ENCODE data around the gene CHRDL2.

The CHRDL2 gene

DNA sequence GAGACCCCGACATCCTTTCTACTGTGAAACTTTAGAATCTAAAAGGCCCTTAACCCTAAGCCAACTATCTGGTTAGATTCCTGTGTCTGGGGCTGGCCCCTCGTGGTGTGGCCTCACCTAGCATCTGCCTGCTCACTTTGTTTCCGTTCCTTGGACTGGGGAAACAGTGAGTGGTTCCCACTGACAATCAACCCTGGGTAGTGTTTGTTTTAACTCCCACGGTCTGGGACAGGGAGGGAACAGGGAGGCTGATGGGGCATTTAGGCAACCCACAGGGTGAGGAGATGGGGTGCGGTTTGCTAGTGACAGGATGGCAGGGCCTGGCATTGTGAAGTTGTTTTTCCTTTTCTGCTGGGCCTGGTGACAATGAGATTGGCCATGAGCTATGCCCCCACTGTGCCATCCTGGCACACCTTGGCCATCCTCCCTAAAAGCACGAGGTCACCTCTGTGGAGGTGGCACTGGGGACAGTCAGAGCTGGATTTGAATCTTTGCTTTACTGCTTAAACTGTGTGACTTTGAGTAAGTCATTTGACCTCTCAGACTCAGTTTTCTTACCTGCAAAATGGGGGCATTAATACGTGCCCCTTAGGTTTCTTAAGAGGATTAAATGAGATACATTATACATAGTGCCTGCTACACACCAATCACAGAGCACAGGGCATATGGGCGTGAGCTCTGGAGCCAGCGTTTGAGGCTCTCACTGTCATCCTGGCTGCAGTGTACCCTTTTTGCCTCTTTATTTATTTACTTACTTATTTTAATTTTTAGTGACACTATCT lies 31.4 kb downstream of the CHRDL2 start:
- TF ChIP-seq, protein P1, sequence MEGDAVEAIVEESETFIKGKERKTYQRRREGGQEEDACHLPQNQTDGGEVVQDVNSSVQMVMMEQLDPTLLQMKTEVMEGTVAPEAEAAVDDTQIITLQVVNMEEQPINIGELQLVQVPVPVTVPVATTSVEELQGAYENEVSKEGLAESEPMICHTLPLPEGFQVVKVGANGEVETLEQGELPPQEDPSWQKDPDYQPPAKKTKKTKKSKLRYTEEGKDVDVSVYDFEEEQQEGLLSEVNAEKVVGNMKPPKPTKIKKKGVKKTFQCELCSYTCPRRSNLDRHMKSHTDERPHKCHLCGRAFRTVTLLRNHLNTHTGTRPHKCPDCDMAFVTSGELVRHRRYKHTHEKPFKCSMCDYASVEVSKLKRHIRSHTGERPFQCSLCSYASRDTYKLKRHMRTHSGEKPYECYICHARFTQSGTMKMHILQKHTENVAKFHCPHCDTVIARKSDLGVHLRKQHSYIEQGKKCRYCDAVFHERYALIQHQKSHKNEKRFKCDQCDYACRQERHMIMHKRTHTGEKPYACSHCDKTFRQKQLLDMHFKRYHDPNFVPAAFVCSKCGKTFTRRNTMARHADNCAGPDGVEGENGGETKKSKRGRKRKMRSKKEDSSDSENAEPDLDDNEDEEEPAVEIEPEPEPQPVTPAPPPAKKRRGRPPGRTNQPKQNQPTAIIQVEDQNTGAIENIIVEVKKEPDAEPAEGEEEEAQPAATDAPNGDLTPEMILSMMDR (IDR thresholded peaks at IDR 0.05; ENCODE audit: low read depth, low read length) = no peak

DNA sequence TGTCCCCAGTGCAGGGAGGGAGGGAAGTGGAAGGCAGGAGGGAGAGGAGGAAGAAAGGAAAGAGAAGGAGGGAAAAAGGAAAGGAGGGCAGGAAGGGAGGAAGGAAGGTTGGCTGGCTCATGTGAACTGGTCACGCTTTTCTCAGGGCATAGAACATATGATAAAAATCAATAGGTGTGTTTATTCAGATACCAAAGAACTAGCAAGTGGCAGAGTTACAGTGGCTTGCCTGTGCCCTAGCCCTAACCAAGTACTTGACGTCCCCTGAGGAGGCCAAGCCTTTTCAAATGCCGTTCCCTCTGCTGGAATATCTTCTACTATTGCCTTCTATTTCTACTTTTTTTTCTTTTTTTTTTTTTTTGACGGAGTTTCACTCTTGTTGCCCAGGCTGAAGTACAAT lies 33.5 kb downstream of the CHRDL2 start:
- TF ChIP-seq, protein P1 (IDR thresholded peaks at IDR 0.05; ENCODE audit: low read depth, low read length) = no peak

More for the DNA sequence above, 31.4 kb downstream of the CHRDL2 start:
- H3K4me3 ChIP-seq (ENCODE audit: low read depth, low read length) = no peak overlapping the region

DNA sequence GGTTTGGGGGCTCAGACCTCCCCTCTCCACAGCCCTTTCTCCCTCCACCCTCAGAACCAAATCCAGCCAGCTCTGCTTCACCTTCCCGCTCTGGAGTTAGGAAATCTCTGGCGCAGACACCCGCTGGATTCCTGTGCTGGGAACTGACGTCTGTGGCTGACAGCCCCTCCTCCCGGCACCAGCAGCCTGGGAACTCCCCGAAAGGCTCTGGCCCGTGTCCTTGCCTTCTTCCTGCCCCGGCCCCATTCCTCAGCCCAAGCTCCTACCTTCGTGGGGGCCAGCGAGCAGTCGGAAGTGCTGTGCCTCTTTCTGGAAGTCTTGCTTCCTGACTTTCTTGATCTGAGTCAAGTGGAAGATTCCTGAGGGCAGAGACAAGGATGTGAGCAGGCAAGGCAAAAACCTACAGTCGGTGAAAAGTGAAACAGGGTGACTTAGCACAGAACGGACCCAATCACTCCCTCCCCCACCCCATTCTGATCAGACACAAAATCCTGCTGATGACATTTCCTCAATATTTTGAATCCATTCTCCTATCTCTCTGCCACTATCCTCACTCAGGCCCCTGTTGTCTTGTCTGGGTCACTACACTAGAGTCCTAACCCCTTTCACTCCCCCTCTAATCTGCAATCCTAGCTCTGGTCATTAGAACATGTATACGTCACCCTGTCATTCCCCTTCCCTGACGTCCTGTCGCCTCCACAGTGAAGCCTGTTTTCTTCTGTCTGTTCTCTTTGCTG lies 34.1 kb downstream of the CHRDL2 start:
- TF ChIP-seq, protein P1 (IDR thresholded peaks at IDR 0.05; ENCODE audit: low read depth, low read length) = no peak
- H3K4me3 ChIP-seq (ENCODE audit: low read depth, low read length) = no peak overlapping the region

More for the DNA sequence above, 33.5 kb downstream of the CHRDL2 start:
- no peak overlapping the region for H3K4me3 ChIP-seq (ENCODE audit: low read depth, low read length)

DNA sequence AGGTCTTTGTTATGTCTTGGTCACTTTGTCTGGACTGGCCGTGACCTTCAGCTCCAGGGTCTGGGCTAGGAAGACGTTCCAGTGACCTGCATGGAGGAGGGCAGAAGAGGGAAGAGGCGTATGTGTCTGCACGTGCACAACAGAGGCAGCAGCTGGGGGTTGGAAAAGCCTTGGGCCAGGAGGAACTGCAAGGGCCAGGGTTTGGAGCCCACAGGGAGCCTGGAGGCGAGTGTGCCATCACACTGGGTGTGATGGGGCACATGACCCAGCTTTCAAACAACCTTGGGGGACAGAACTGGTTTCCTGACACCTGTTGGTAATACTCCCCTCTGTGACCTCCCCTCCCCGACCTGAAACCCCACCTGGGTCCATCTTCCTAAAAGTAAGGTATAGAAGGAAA lies 34.7 kb downstream of the CHRDL2 start:
- H3K4me3 ChIP-seq (ENCODE audit: low read depth, low read length) = no peak overlapping the region
- TF ChIP-seq, protein P1 (IDR thresholded peaks at IDR 0.05; ENCODE audit: low read depth, low read length) = no peak

DNA sequence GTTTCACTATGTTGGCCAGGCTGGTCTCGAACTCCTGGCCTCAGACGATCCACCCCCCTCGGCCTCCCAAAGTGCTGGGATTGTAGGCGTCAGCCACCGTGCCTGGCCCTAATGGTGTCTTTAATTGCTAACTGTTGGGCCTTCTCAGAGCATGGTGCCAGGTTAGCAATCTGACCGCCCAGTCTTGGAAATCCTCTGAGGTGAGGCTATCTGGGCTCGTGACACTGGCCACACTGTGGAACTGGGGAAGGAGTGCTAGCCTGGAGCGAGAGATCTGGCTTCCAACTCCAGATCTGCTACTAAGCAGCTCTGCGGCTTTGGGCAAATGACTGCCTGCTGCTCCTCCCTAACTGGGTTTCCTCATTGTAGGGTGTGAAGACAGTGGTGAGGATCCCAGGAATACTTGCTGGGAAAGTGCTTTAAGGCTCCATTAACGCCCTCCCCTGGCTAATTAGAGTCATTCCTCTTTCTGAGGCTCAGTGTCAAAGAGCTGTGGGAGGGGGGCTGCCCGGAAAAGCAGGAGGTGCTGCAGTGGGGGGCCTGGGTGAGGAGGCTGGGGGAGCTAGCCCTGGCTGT lies 35.4 kb downstream of the CHRDL2 start:
- no peak overlapping the region for H3K4me3 ChIP-seq (ENCODE audit: low read depth, low read length)
- TF ChIP-seq, protein P1 (IDR thresholded peaks at IDR 0.05; ENCODE audit: low read depth, low read length) = no peak

DNA sequence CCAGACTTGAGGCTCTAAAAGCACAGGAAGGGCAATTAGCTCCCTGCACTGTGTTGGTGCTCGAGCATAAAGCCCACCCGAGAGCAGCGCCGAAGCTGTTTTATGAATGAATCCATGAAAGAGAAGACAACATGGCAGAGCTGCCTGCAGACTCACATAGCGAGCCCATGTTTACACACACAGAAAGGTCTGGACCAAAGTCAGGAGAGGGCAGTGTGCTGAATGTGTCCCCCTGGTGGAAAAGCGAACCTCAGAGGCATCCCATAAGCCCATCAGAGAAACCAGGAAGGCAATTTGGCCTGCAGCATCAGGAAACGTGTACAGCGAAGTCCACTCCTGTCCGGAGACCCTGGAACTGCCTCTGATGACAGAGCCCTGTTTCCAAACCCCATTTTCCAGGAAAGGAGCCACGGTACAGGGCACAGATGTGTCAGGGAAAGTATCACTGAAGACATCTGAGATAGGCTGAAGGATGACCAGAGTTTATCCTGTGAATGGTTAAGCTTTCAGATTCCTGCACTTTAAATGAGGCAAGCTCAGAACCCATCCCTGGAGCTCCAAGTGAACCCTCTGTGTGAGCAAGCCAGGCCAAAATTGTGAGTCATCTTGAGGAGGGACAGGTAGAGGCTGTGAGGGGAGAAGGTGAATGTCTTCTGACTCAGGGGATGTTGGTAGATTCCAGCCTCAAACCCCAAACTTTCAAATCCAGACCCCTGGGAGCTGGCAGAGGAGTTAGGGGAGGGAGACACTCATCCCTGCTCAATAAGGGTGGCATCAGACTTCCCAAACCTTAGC lies 36.9 kb downstream of the CHRDL2 start:
- no peak overlapping the region for H3K4me3 ChIP-seq (ENCODE audit: low read depth, low read length)
- TF ChIP-seq, protein P1 (IDR thresholded peaks at IDR 0.05; ENCODE audit: low read depth, low read length) = no peak; the same call in 1 of the 2 replicates

All from WI38 (cell line).